NCI-H1105 treated with DMSO at 0.1 percent for 48 hours (cell line): ENCODE data around the gene FANCG.

Source experiments
- DNase-seq: peaks from one replicate; lab custom pipeline; 2025; lab: John Stamatoyannopoulos, UW

Gene FANCG

GRCh38 chr9:35079426-35080341 is at the start of gene FANCG:
Gene FANCG, minus strand, starts transcription at chr9:35079942. Its CDS starts 418 bp downstream, at chr9:35079524.
- peak; percentile 92 for DNase-seq

- peak; percentile 81 for DNase-seq
These were observed 37.3 kb upstream of the FANCG start for GRCh38 chr9:35116898-35117551.

- DNase-seq = no peak
These were observed 36.8 kb upstream of the FANCG start for GRCh38 chr9:35116539-35116897.

GRCh38 chr9:35115680-35116538 is 36.2 kb upstream of the FANCG start, which contains the start of gene ATOSB:
Gene ATOSB, minus strand, starts transcription at chr9:35115862. Its CDS starts 7,588 bp downstream, at chr9:35108274.
- DNase-seq = peak; percentile 94

GRCh38 chr9:35114840-35115628 is 35.3 kb upstream of the FANCG start:
- DNase-seq = no peak

- DNase-seq = no peak
These were observed 34.5 kb upstream of the FANCG start for GRCh38 chr9:35114113-35114839.

- no peak for DNase-seq
These were observed 32.7 kb upstream of the FANCG start for GRCh38 chr9:35112257-35113020.

GRCh38 chr9:35111001-35111933 is 31.5 kb upstream of the FANCG start:
- DNase-seq = peak; percentile 94

GRCh38 chr9:35110327-35110761 is 30.6 kb upstream of the FANCG start:
- DNase-seq = no peak

GRCh38 chr9:35108946-35109575 is 29.3 kb upstream of the FANCG start:
- no peak for DNase-seq

GRCh38 chr9:35108461-35108860 is 28.7 kb upstream of the FANCG start:
- no peak for DNase-seq

GRCh38 chr9:35107297-35108290 is 27.9 kb upstream of the FANCG start:
- DNase-seq = no peak

- DNase-seq = no peak
These were observed 26.6 kb upstream of the FANCG start for GRCh38 chr9:35106343-35106730.

- DNase-seq = no peak
These were observed 26.0 kb upstream of the FANCG start for GRCh38 chr9:35105571-35106342.

- no peak for DNase-seq
These were observed 25.4 kb upstream of the FANCG start for GRCh38 chr9:35105126-35105525.

- DNase-seq = no peak
These were observed 24.8 kb upstream of the FANCG start for GRCh38 chr9:35104586-35104985.
